Activated naive CD4-positive, alpha-beta T cell treated with anti-CD3 and anti-CD28 coated beads, Interleukin-2, amount 50 U/mL, for 72 hours (primary cell): Measurements from ENCODE around the gene PLCG1. TPM values are rescaled to one million over a fixed set of nuclear protein-coding genes. Genes with fewer than 3 reads are reported as not detected.
A peak's percentile ranks its signal among the peaks of the same experiment; 100 is the strongest.

Experiments used
- ATAC-seq, 2 donors: fragments of 150-1000 bp; cut with Tn5 transposase; 2 replicates each; pipeline ENCODE4 v1.10.0; 2021; ENCODE audit warnings: mild to moderate bottlenecking in 2 of 2, moderate library complexity in 2 of 2
- DNase-seq, 2 donors: peaks; one replicate each; pipeline ENCODE4 v3.0.0; 2021 to 2022; ENCODE audit warnings: low spot score in 2 of 2
- H3K27ac Mint-ChIP-seq, 2 donors: one replicate each; pipeline ENCODE4 v1.8.0; 2022; ENCODE audit warnings: mild to moderate bottlenecking in 2 of 2, mixed read lengths in 2 of 2
- H3K36me3 Mint-ChIP-seq, 2 donors: one replicate each; pipeline ENCODE4 v1.8.0; 2022; ENCODE audit warnings: mixed read lengths in 2 of 2
- H3K9me3 Mint-ChIP-seq, 2 donors: one replicate each; pipeline ENCODE4 v1.8.0; 2022; ENCODE audit warnings: mixed read lengths in 2 of 2
- total RNA-seq, 2 donors: library from RNA; stranded (reverse); gene quantifications; one replicate each; pipeline ENCODE4 v1.2.3, GENCODE V29; 2022

Gene PLCG1
- total RNA-seq, 2 donors from 2014 or later, result 153 to 348 TPM

GRCh38 chr20:41135888-41136679 lies 1.3 kb upstream of the PLCG1 start:
- peak overlapping the region; percentile 53 to 81 for H3K27ac Mint-ChIP-seq
- DNase-seq, result no peak

GRCh38 chr20:41137614-41138474 lies 501 bp downstream of the PLCG1 start:
- Mint-ChIP-seq H3K27ac (peak overlapping the region; percentile 93 to 95), H3K36me3 (peaks cover 23 to 38% of the 10 kb centered on the region in 2 donors), H3K9me3 (no peaks in the 10 kb centered on the region)
- ATAC-seq (peak; percentile 21 to 25), DNase-seq (peak; percentile 62 to 80)

More at GRCh38 chr20:41135888-41136679, 1.3 kb upstream of the PLCG1 start:
- ATAC-seq, result no peak
- H3K9me3 Mint-ChIP-seq, result no peaks in the 10 kb centered on the region
- H3K36me3 Mint-ChIP-seq, result peaks cover 21 to 30% of the 10 kb centered on the region in 2 donors

GRCh38 chr20:41138475-41139226 lies 1.3 kb downstream of the PLCG1 start:
- peaks cover 23 to 40% of the 10 kb centered on the region in 2 donors for H3K36me3 Mint-ChIP-seq
- no peaks in the 10 kb centered on the region for H3K9me3 Mint-ChIP-seq
- peak overlapping the region; percentile 93 to 95 for H3K27ac Mint-ChIP-seq
- DNase-seq (peak; percentile 34 to 67), ATAC-seq (peak in 1 of 2 donors; percentile 11)

GRCh38 chr20:41139227-41140093 lies 2.1 kb downstream of the PLCG1 start:
- Mint-ChIP-seq H3K36me3 (peaks cover 25 to 48% of the 10 kb centered on the region in 2 donors), H3K9me3 (no peaks in the 10 kb centered on the region), H3K27ac (peak overlapping the region; percentile 93 to 95)
- ATAC-seq (no peak), DNase-seq (peak in 1 of 2 donors; percentile 51)

- DNase-seq (peak in 1 of 2 donors; percentile 56), ATAC-seq (peak in 1 of 2 donors; percentile 13)
- H3K36me3 Mint-ChIP-seq, result peaks cover 31 to 58% of the 10 kb centered on the region in 2 donors
Observed at GRCh38 chr20:41140226-41141133, 3.1 kb downstream of the PLCG1 start.

GRCh38 chr20:41141153-41141815 lies 3.9 kb downstream of the PLCG1 start:
- Mint-ChIP-seq H3K9me3 (no peaks in the 10 kb centered on the region), H3K36me3 (peaks cover 31 to 61% of the 10 kb centered on the region in 2 donors), H3K27ac (peak overlapping the region; percentile 93 to 95)
- DNase-seq, result peak in 1 of 2 donors; percentile 66
- ATAC-seq, result peak in 1 of 2 donors; percentile 6

More at GRCh38 chr20:41140226-41141133, 3.1 kb downstream of the PLCG1 start:
- Mint-ChIP-seq H3K9me3 (no peaks in the 10 kb centered on the region), H3K27ac (peak overlapping the region; percentile 93 to 95)

- peak overlapping the region; percentile 93 to 95 for H3K27ac Mint-ChIP-seq
- H3K36me3 Mint-ChIP-seq, result peaks cover 31 to 69% of the 10 kb centered on the region in 2 donors
- no peaks in the 10 kb centered on the region for H3K9me3 Mint-ChIP-seq
- ATAC-seq, result no peak
- DNase-seq, result peak in 1 of 2 donors; percentile 55
Observed at GRCh38 chr20:41142245-41142644, 4.9 kb downstream of the PLCG1 start.

- Mint-ChIP-seq H3K36me3 (peaks cover 31 to 72% of the 10 kb centered on the region in 2 donors), H3K27ac (peak overlapping the region; percentile 93 to 95), H3K9me3 (no peaks in the 10 kb centered on the region)
- peak in 1 of 2 donors; percentile 52 for ATAC-seq
- DNase-seq, result peak in 1 of 2 donors; percentile 63
Observed at GRCh38 chr20:41142919-41143318, 5.6 kb downstream of the PLCG1 start.

GRCh38 chr20:41143354-41143753 lies 6.0 kb downstream of the PLCG1 start:
- H3K36me3 Mint-ChIP-seq, result peaks cover 29 to 69% of the 10 kb centered on the region in 2 donors

GRCh38 chr20:41145317-41145716 lies 8.0 kb downstream of the PLCG1 start:
- no peak for ATAC-seq
- Mint-ChIP-seq H3K27ac (peak overlapping the region; percentile 25 to 95), H3K9me3 (no peaks in the 10 kb centered on the region), H3K36me3 (peaks cover 21 to 59% of the 10 kb centered on the region in 2 donors)
- DNase-seq, result no peak

More at GRCh38 chr20:41143354-41143753, 6.0 kb downstream of the PLCG1 start:
- DNase-seq (no peak), ATAC-seq (no peak)
- H3K27ac Mint-ChIP-seq, result peak overlapping the region; percentile 0 to 95
- H3K9me3 Mint-ChIP-seq, result no peaks in the 10 kb centered on the region

GRCh38 chr20:41145821-41146620 lies 8.7 kb downstream of the PLCG1 start:
- no peak for DNase-seq
- Mint-ChIP-seq H3K9me3 (no peaks in the 10 kb centered on the region), H3K36me3 (peaks cover 17 to 52% of the 10 kb centered on the region in 2 donors), H3K27ac (peak overlapping the region; percentile 90 to 95)
- no peak for ATAC-seq

GRCh38 chr20:41147767-41148191 lies 10.4 kb downstream of the PLCG1 start:
- peak overlapping the region; percentile 40 to 90 for H3K27ac Mint-ChIP-seq
- ATAC-seq (no peak), DNase-seq (no peak)
- no peaks in the 10 kb centered on the region for H3K9me3 Mint-ChIP-seq
- peaks cover 15 to 53% of the 10 kb centered on the region in 2 donors for H3K36me3 Mint-ChIP-seq

- Mint-ChIP-seq H3K9me3 (no peaks in the 10 kb centered on the region), H3K27ac (peak overlapping the region; percentile 67 to 72), H3K36me3 (peaks cover 15 to 51% of the 10 kb centered on the region in 2 donors)
- no peak for ATAC-seq
- DNase-seq, result no peak
Observed at GRCh38 chr20:41148942-41149341, 11.6 kb downstream of the PLCG1 start.
